Heart left ventricle (tissue), 13 donors: ENCODE results near the gene TMEM163.

ENCODE experiments used
- POLR2A ChIP-seq, 2 donors: fragments of 450-650 bp; IDR thresholded peaks; one replicate each; pipeline ENCODE4 v1.6.1; 2017; ENCODE audit warnings: antibody characterized with exemption in 2 of 2, mild to moderate bottlenecking in 2 of 2, moderate library complexity in 2 of 2
- TF ChIP-seq, protein P1 (sequence below), 12 donors: fragments of 200-600 bp; sonication (generic) in 4 of 12; IDR thresholded peaks; one replicate each; pipeline versions ENCODE4 v1.5.0 to v1.8.0; 2018 to 2022; ENCODE audit warnings: antibody characterized with exemption in 12 of 12, mild to moderate bottlenecking in 5 of 12
- donor health status: ischemic (EF 13 %, LVEDD 7.1; RV severe dilation, severe dysfunction).
- donor health status: DM: no; HTN: yes; CAD: no.
- donor health status: DM: no; HTN: no; CAD: no.
- donor health status: ischemic (EF 25% LVEDD 6.9; RV normal size, moderate dysfunction).
- donor health status: ischemic (EF 25% LVEDD 5.7; RV mildly dilated, moderate dysfunction).
- donor health status: ischemic (EF 35%, LVEDD 5.7; RV mildly dilated, moderate dysfunction).
- donor health status: nonischemic (EF 11% LVEDD 7.7; RV severe dilation, severe dysfunction).
- donor health status: DM: yes; HTN: yes; CAD: no.
- donor health status: PGD.
- donor health status: ischemic (EF 29% LVEDD 5.4; RV normal size, mild dysfunction).
- donor health status: nonischemic (EF 23%, LVEDD 6.1; RV moderate dilation, normal function).

- TF ChIP-seq POLR2A (IDR thresholded peaks at IDR 0.05): no peak
- TF ChIP-seq, protein P1, sequence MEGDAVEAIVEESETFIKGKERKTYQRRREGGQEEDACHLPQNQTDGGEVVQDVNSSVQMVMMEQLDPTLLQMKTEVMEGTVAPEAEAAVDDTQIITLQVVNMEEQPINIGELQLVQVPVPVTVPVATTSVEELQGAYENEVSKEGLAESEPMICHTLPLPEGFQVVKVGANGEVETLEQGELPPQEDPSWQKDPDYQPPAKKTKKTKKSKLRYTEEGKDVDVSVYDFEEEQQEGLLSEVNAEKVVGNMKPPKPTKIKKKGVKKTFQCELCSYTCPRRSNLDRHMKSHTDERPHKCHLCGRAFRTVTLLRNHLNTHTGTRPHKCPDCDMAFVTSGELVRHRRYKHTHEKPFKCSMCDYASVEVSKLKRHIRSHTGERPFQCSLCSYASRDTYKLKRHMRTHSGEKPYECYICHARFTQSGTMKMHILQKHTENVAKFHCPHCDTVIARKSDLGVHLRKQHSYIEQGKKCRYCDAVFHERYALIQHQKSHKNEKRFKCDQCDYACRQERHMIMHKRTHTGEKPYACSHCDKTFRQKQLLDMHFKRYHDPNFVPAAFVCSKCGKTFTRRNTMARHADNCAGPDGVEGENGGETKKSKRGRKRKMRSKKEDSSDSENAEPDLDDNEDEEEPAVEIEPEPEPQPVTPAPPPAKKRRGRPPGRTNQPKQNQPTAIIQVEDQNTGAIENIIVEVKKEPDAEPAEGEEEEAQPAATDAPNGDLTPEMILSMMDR (IDR thresholded peaks at IDR 0.05): no peak
Measured at GRCh38 chr2:134648586-134648985, 70.2 kb downstream of the TMEM163 start.
